GM23248 (cell line): ENCODE data around the gene NBEAL1. TPM values are rescaled to one million over a fixed set of nuclear protein-coding genes. Genes with fewer than 3 reads are reported as not detected.
A peak's percentile ranks its signal among the peaks of the same experiment; 100 is the strongest.

ENCODE experiments used
- DNase-seq: peaks from one replicate; pipeline ENCODE4 v3.0.0-alpha.2; 2015
- H2AFZ ChIP-seq: fragments of 200-600 bp; sonication (generic); 2 replicates; pipeline ENCODE4 v1.6.1; 2016; ENCODE audit warnings: antibody characterized with exemption
- H3F3A ChIP-seq: fragments of 200-600 bp; sonication (generic); 2 replicates; pipeline ENCODE4 v1.6.1; 2016; ENCODE audit warnings: mild to moderate bottlenecking, antibody characterized with exemption, mixed run types; ENCODE audit not compliant: insufficient read depth
- H3K27ac ChIP-seq: fragments of 200-600 bp; sonication (generic); 2 replicates; pipeline ENCODE4 v1.5.1; 2016; ENCODE audit warnings: mild to moderate bottlenecking
- H3K27me3 ChIP-seq: fragments of 200-600 bp; sonication (generic); replicated peaks from 2 replicates; pipeline ENCODE4 v1.6.1; 2016; ENCODE audit warnings: mild to moderate bottlenecking; ENCODE audit not compliant: insufficient read depth
- H3K36me3 ChIP-seq: fragments of 200-600 bp; sonication (generic); 2 replicates; pipeline ENCODE4 v1.6.1; 2016; ENCODE audit warnings: low read depth, mild to moderate bottlenecking
- H3K4me1 ChIP-seq: fragments of 200-600 bp; sonication (generic); 2 replicates; pipeline ENCODE4 v1.6.1; 2016; ENCODE audit warnings: mild to moderate bottlenecking; ENCODE audit not compliant: insufficient read depth
- H3K4me2 ChIP-seq: fragments of 200-600 bp; sonication (generic); one replicate; pipeline ENCODE4 v1.6.1; 2016; ENCODE audit warnings: mild to moderate bottlenecking; ENCODE audit not compliant: unreplicated experiment
- H3K4me3 ChIP-seq: fragments of 200-600 bp; sonication (generic); 2 replicates; pipeline ENCODE4 v1.5.1; 2016; ENCODE audit warnings: mild to moderate bottlenecking
- H3K79me2 ChIP-seq: fragments of 200-600 bp; sonication (generic); 2 replicates; pipeline ENCODE4 v1.6.1; 2016; ENCODE audit warnings: mild to moderate bottlenecking; ENCODE audit not compliant: insufficient read depth
- H3K9ac ChIP-seq: fragments of 200-600 bp; sonication (generic); 2 replicates; pipeline ENCODE4 v1.6.1; 2016; ENCODE audit warnings: mild to moderate bottlenecking
- H3K9me2 ChIP-seq: fragments of 200-600 bp; sonication (generic); 2 replicates; pipeline ENCODE4 v1.6.1; 2016; ENCODE audit warnings: mixed run types, mild to moderate bottlenecking, moderate library complexity; ENCODE audit not compliant: insufficient read depth
- H3K9me3 ChIP-seq: fragments of 200-600 bp; sonication (generic); one replicate; pipeline ENCODE4 v1.6.1; 2017; ENCODE audit warnings: low read depth
- H4K20me1 ChIP-seq: fragments of 200-600 bp; sonication (generic); 2 replicates; pipeline ENCODE4 v1.6.0; 2016; ENCODE audit not compliant: insufficient read depth
- EZH2 ChIP-seq: fragments of 200-600 bp; sonication (generic); IDR thresholded peaks from 2 replicates; pipeline ENCODE4 v1.6.1; 2018; ENCODE audit warnings: antibody characterized with exemption, mild to moderate bottlenecking; ENCODE audit not compliant: insufficient read depth, poor library complexity, severe bottlenecking
- EZH2phosphoT487 ChIP-seq: fragments of 200-600 bp; sonication (generic); IDR thresholded peaks from 2 replicates; pipeline ENCODE4 v1.6.1; 2018; ENCODE audit warnings: antibody characterized with exemption, moderate library complexity, mild to moderate bottlenecking, low read depth; ENCODE audit not compliant: insufficient read depth
- WGBS, 2 experiments: methylation state at CpG; one replicate each; pipeline ENCODE4 v1.1.6; 2015 to 2017; ENCODE audit warnings: low lambda C conversion rate in 2 of 2, low coverage in 1 of 2; ENCODE audit errors: missing lambda C conversion rate in 2 of 2; 5-methylcytosine and 5-hydroxymethylcytosine counted together
- in situ Hi-C: fragments of 300-500 bp; cut with MboI; formaldehyde crosslinking; loops from 2 replicates; pipeline ENCODE4 v1.15.0; 2020
- polyA plus RNA-seq: library from polyadenylated mRNA; unstranded; fragments of >200 nt; fragmentation: Nextera tagmentation; extraction: Ambion mirVana; gene quantifications from 2 replicates; pipeline ENCODE4 v1.2.1, GENCODE V29; 2016
- total RNA-seq: library from RNA; depleted of rRNA; stranded (reverse); fragments of >200 nt; shearing (Covaris generic); gene quantifications from 2 replicates; pipeline ENCODE4 v1.2.3, GENCODE V29; 2014

The NBEAL1 gene
- total and polyA plus RNA-seq, 2 experiments from 2014 or later = 23.6 to 36.0 TPM

DNA sequence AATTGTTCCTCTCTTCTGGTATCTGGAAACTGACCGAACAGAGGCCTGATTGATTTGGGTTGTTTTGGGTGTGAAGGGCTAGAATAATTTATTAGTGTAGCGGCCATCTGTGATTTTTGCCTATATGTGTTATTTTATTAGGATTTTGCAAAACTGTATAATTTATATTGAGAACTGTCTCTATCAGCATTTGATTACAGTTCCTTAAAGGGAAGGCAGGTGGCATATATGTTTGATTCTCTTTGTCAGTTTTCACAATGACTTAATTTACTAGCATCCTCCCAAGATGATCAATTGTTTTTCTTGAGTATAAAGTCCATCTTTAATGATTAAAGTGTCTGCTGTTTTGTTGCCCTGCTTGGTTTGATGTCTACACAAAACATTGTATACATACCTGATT, 4.5 kb downstream of the NBEAL1 start:
- H3F3A ChIP-seq = peaks cover 13% of the 10 kb centered on the region; the same call in 1 of the 2 replicates
- H3K79me2 ChIP-seq = peaks cover 95% of the 10 kb centered on the region
- peak overlapping the region; percentile 89 for H3K4me3 ChIP-seq
- H3K36me3 ChIP-seq = no peaks in the 10 kb centered on the region
- H3K4me1 ChIP-seq = peaks cover 37% of the 10 kb centered on the region
- peaks cover 5% of the 10 kb centered on the region; the same call in 1 of the 2 replicates for H4K20me1 ChIP-seq
- peak overlapping the region; percentile 95 for H3K4me2 ChIP-seq
- no peaks in the 10 kb centered on the region for H3K27me3 ChIP-seq
- peak overlapping the region; percentile 95 for H3K9ac ChIP-seq
- DNase-seq = no peak
- H3K9me3 ChIP-seq = no peaks in the 10 kb centered on the region
- TF ChIP-seq EZH2phosphoT487 (no peak), EZH2 (no peak)
- H2AFZ ChIP-seq = no peak overlapping the region
- in situ Hi-C loops = no loop called here
- WGBS, 2 experiments = 32 to 36% methylated on average over 2 of the region's 2 CpGs
- no peak overlapping the region for H3K27ac ChIP-seq
- no peaks in the 10 kb centered on the region for H3K9me2 ChIP-seq

DNA sequence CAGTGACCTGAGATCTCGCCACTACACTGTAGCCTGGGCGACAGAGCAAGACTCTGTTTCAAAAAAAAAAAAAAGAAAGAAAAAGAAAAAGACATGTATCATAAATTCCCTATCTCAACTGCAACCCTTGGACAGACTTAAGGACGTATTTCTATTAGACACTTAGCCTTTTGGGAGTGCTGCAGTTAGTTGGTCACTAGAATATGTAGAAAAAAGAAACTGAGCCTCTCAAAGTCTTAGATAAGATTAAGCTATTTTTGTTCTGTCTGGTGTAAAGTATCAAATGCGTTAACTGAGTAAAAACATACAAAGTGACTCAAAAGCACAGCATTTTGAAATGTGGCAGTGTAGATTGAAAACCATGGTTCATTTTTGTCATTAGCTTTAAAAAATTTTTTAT, 7.3 kb downstream of the NBEAL1 start:
- TF ChIP-seq EZH2phosphoT487 = no peak
- TF ChIP-seq EZH2 = no peak
- Histone ChIP-seq H3K4me3 (0 out of 2 replicates have a peak overlapping the region, but pooled peaks have one; percentile 10), H3K79me2 (peaks cover 100% of the 10 kb centered on the region), H3K27ac (peak overlapping the region; percentile 52), H2AFZ (no peak overlapping the region), H3F3A (peaks cover 17% of the 10 kb centered on the region; the same call in 1 of the 2 replicates), H3K9me3 (no peaks in the 10 kb centered on the region), H3K4me2 (peak overlapping the region; percentile 77), H3K27me3 (no peaks in the 10 kb centered on the region), H4K20me1 (peaks cover 5% of the 10 kb centered on the region; the same call in 1 of the 2 replicates), H3K36me3 (no peaks in the 10 kb centered on the region; the same call in 1 of the 2 replicates), H3K9ac (0 out of 2 replicates have a peak overlapping the region, but pooled peaks have one; percentile 18), H3K9me2 (no peaks in the 10 kb centered on the region), H3K4me1 (peaks cover 46% of the 10 kb centered on the region)
- WGBS, 2 experiments = 67 to 68% methylated on average over 4 of the region's 4 CpGs
- peak; percentile 13 for DNase-seq
- in situ Hi-C loops = no loop called here

DNA sequence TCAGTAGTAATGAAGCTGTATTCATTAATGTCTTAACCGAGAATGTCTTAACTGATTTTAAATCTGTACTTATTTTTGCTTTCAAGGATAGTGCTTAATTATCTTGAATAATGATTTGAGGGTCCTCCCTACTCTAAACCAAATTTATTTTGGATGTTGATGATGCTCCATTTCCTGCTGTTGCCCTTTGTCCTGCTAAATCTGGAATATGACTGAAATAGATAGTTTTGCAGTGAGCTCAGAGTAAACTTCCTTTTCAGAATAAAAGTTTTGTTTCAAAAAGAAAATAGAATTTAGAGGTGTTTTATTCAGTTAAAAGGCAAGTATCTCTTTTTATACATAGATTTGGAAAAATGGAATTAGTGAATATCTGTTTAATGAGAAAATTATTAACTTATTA, 8.1 kb downstream of the NBEAL1 start:
- peak overlapping the region; percentile 35 for H2AFZ ChIP-seq
- H3F3A ChIP-seq = peaks cover 17% of the 10 kb centered on the region; the same call in 1 of the 2 replicates
- no peaks in the 10 kb centered on the region for H3K27me3 ChIP-seq
- no peaks in the 10 kb centered on the region for H3K9me3 ChIP-seq
- peak overlapping the region; percentile 77 for H3K4me2 ChIP-seq
- no peak for TF ChIP-seq EZH2
- no peak for TF ChIP-seq EZH2phosphoT487
- 0 to 4% methylated on average over 1 of the region's 1 CpG for WGBS, 2 experiments
- H3K36me3 ChIP-seq = no peaks in the 10 kb centered on the region; the same call in 1 of the 2 replicates
- peaks cover 46% of the 10 kb centered on the region for H3K4me1 ChIP-seq
- peak; percentile 65 for DNase-seq
- peaks cover 5% of the 10 kb centered on the region; the same call in 1 of the 2 replicates for H4K20me1 ChIP-seq
- in situ Hi-C loops = no loop called here
- H3K4me3 ChIP-seq = peak overlapping the region; percentile 46
- no peaks in the 10 kb centered on the region for H3K9me2 ChIP-seq
- peaks cover 100% of the 10 kb centered on the region for H3K79me2 ChIP-seq
- peak overlapping the region; percentile 18 for H3K9ac ChIP-seq
- H3K27ac ChIP-seq = peak overlapping the region; percentile 52

DNA sequence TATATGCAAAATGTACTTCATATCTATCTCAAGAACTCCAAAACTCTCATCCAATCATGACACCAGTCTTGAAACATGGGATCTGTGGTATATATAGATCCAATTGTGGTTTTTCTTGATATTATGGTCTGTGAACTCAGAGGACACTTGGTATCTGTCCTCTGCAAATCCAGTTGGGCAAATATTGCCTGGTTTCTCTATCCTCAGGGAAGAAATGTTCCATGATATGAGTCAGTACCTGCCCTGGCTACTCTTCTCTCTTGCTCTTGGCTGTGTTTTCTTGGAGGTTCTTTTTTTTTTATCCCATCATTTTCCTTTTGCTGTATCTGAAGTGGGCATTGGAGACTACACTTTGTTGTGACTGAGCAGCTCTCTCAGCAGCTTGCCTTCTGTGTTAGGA, 10.9 kb downstream of the NBEAL1 start:
- no peaks in the 10 kb centered on the region; the same call in 1 of the 2 replicates for H3K36me3 ChIP-seq
- no peak overlapping the region for H3K4me2 ChIP-seq
- no peaks in the 10 kb centered on the region for H3K9me3 ChIP-seq
- peaks cover 11% of the 10 kb centered on the region; the same call in 1 of the 2 replicates for H3F3A ChIP-seq
- no peak overlapping the region for H3K4me3 ChIP-seq
- no peak overlapping the region for H2AFZ ChIP-seq
- in situ Hi-C loops = no loop called here
- peaks cover 32% of the 10 kb centered on the region for H3K4me1 ChIP-seq
- TF ChIP-seq EZH2phosphoT487 (no peak), EZH2 (no peak)
- H4K20me1 ChIP-seq = no peaks in the 10 kb centered on the region
- no peaks in the 10 kb centered on the region for H3K9me2 ChIP-seq
- peak; percentile 45 for DNase-seq
- no peak overlapping the region for H3K9ac ChIP-seq
- 0 out of 2 replicates have a peak overlapping the region, but pooled peaks have one; percentile 21 for H3K27ac ChIP-seq
- H3K79me2 ChIP-seq = peaks cover 100% of the 10 kb centered on the region
- H3K27me3 ChIP-seq = no peaks in the 10 kb centered on the region
